Skeletal muscle tissue (tissue), 4 donors: ENCODE data around the gene DCDC2. TPM values are rescaled to one million over a fixed set of nuclear protein-coding genes. Genes with fewer than 3 reads are reported as not detected.
"Not testable (repeated sequence)": the region's sequence is repeated elsewhere in the genome, so short reads cannot be mapped to it uniquely, and the experiment has no call there.

Source experiments
- H3K27ac ChIP-seq: one replicate; pipeline ENCODE4 v1.7.0; 2013; ENCODE audit warnings: mild to moderate bottlenecking, low read depth, low read length, inconsistent platforms
- H3K27me3 ChIP-seq, 3 donors: one replicate each; pipeline ENCODE4 v1.7.0; 2013; ENCODE audit warnings: low read length in 3 of 3; ENCODE audit not compliant: control insufficient read depth in 3 of 3, insufficient read depth in 3 of 3
- H3K36me3 ChIP-seq, 3 donors: one replicate each; pipeline ENCODE4 v1.7.0; 2013; ENCODE audit warnings: low read length in 3 of 3; ENCODE audit not compliant: control insufficient read depth in 3 of 3, insufficient read depth in 3 of 3
- H3K4me1 ChIP-seq, 3 donors: one replicate each; pipeline ENCODE4 v1.7.0; 2013; ENCODE audit warnings: low read length in 3 of 3, mild to moderate bottlenecking in 3 of 3; ENCODE audit not compliant: control insufficient read depth in 3 of 3, insufficient read depth in 3 of 3
- H3K4me3 ChIP-seq, 3 donors: one replicate each; pipeline ENCODE4 v1.7.0; 2013; ENCODE audit warnings: low read length in 3 of 3
- H3K9ac ChIP-seq, 3 donors: one replicate each; pipeline ENCODE4 v1.7.0; 2013; ENCODE audit warnings: low read length in 3 of 3, mild to moderate bottlenecking in 3 of 3, moderate library complexity in 2 of 3, low read depth in 1 of 3
- H3K9me3 ChIP-seq, 3 donors: one replicate each; pipeline ENCODE4 v1.7.0; 2013; ENCODE audit warnings: low read length in 3 of 3; ENCODE audit not compliant: control insufficient read depth in 3 of 3
- total RNA-seq: library from RNA; depleted of rRNA; stranded (reverse); fragments of >200 nt; gene quantifications from one replicate; pipeline ENCODE4 v1.2.3, GENCODE V29; 2014
- donor health status: Osteomylitis.

Gene DCDC2
- total RNA-seq, 1 donor from 2014 or later = not detected

GRCh38 chr6:24249926-24250325 is 107.9 kb downstream of the DCDC2 start:
- Histone ChIP-seq H3K9ac (no peak overlapping the region), H3K9me3 (no peaks in the 10 kb centered on the region), H3K36me3 (no peaks in the 10 kb centered on the region), H3K27me3 (no peaks in the 10 kb centered on the region), H3K4me3 (no peak overlapping the region), H3K4me1 (no peaks in the 10 kb centered on the region), H3K27ac (no peak overlapping the region)

DNA sequence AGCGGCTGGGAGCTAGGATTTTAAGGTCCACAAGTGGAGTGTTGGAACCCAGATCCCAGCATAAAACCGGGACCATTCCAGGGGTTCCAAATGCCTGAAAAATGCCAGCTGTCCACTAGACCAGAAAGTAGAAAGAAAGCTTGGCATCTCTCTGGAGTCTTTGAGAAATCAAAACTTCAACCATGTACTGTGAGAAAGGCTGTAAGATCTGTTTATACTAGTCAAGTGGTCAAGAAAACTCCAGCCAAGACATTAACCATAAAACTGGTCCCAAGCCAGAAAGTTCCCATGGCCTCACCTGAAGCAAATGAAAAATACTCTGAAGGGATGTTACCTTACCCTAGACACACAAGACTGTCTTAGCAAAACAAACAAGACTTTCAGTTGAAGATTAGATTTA is 112.6 kb downstream of the DCDC2 start:
- no peak overlapping the region for H3K4me3 ChIP-seq
- no peak overlapping the region for H3K9ac ChIP-seq

GRCh38 chr6:24242924-24243323 is 114.9 kb downstream of the DCDC2 start:
- Histone ChIP-seq H3K4me3 (no peak overlapping the region), H3K27ac (no peak overlapping the region), H3K4me1 (no peaks in the 10 kb centered on the region), H3K9me3 (no peaks in the 10 kb centered on the region), H3K36me3 (no peaks in the 10 kb centered on the region), H3K27me3 (no peaks in the 10 kb centered on the region), H3K9ac (no peak overlapping the region)

More for the DNA sequence above, 112.6 kb downstream of the DCDC2 start:
- H3K27me3 ChIP-seq = no peaks in the 10 kb centered on the region
- no peaks in the 10 kb centered on the region for H3K4me1 ChIP-seq
- H3K27ac ChIP-seq = no peak overlapping the region
- no peaks in the 10 kb centered on the region for H3K36me3 ChIP-seq
- no peaks in the 10 kb centered on the region for H3K9me3 ChIP-seq

GRCh38 chr6:24241779-24242178 is 116.1 kb downstream of the DCDC2 start:
- H3K36me3 ChIP-seq, H3K4me1 ChIP-seq, H3K27ac ChIP-seq, H3K9me3 ChIP-seq, H3K9ac ChIP-seq, H3K27me3 ChIP-seq, H3K4me3 ChIP-seq: not testable (repeated sequence)

DNA sequence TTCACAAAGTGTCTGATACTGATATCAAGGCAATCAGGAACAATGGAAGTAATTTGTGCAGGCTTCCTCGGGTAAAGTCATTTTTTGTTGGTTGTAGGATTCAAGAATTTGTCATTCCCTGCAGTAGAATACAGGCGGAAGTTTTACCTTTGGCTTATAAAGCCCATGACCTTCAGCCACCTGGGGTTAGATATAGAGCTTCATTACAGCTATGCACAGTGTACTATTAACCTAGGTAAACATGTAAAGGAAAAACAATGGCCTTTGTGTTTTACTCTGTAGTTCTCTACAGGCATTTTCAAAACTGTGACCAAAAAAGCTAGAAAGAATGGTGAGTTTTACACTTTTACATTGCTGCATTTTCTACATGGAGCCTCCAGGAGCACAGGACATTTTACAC is 116.9 kb downstream of the DCDC2 start:
- H3K9ac ChIP-seq = no peak overlapping the region
- H3K27ac ChIP-seq = no peak overlapping the region
- H3K4me3 ChIP-seq = no peak overlapping the region
- H3K27me3 ChIP-seq = no peaks in the 10 kb centered on the region
- H3K4me1 ChIP-seq = no peaks in the 10 kb centered on the region
- H3K9me3 ChIP-seq = no peaks in the 10 kb centered on the region
- no peaks in the 10 kb centered on the region for H3K36me3 ChIP-seq

GRCh38 chr6:24240380-24240928 is 117.4 kb downstream of the DCDC2 start:
- Histone ChIP-seq H3K4me3 (no peak overlapping the region), H3K27ac (no peak overlapping the region), H3K4me1 (no peaks in the 10 kb centered on the region), H3K9me3 (no peaks in the 10 kb centered on the region), H3K36me3 (no peaks in the 10 kb centered on the region), H3K27me3 (no peaks in the 10 kb centered on the region), H3K9ac (no peak overlapping the region)

DNA sequence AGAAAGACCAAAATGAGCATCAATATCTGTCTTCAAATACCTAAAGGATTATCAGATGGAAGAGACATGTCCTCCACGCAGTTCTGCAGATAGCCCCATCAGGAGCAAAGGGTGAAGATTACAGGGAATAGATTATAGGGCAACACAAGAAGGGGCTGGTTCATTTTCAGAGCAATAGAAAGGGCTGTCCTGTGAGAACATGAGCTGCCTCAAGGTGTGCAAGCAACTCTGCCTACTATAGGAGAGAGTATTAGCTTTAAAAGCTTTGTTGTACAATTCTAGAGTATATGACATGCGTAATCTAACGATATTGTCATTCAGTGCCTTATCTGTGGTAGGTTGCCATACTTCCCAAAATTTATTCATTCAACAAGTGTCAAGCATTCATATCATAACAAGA is 119.2 kb downstream of the DCDC2 start:
- H3K9ac ChIP-seq = no peak overlapping the region
- no peak overlapping the region for H3K27ac ChIP-seq
- no peaks in the 10 kb centered on the region for H3K36me3 ChIP-seq
- no peak overlapping the region for H3K4me3 ChIP-seq
- no peaks in the 10 kb centered on the region for H3K4me1 ChIP-seq
- no peaks in the 10 kb centered on the region for H3K9me3 ChIP-seq
- no peaks in the 10 kb centered on the region for H3K27me3 ChIP-seq

DNA sequence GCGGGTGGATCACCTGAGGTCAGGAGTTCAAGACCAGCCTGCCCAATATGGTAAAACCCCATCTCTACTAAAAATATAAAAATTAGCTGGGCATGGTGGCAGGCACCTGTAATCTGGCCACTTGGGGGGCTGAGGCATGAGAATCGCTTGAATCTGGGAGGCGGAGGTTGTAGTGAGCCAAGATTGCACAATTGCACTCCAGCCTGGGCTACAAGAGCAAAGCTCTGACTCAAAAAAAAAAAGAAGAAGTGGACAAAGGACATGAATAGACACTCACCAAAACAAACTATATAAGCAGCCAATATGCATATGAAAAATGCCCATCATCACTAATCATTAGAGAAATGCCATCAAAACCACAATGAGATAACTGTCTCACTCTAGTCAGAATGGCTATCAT is 121.1 kb downstream of the DCDC2 start:
- not testable (repeated sequence) for H3K4me1 ChIP-seq, H3K36me3 ChIP-seq, H3K9ac ChIP-seq, H3K27me3 ChIP-seq, H3K9me3 ChIP-seq, H3K27ac ChIP-seq, H3K4me3 ChIP-seq

GRCh38 chr6:24233813-24234442 is 123.9 kb downstream of the DCDC2 start:
- Histone ChIP-seq H3K36me3 (no peaks in the 10 kb centered on the region), H3K27ac (no peak overlapping the region), H3K9me3 (no peaks in the 10 kb centered on the region), H3K27me3 (no peaks in the 10 kb centered on the region), H3K9ac (no peak overlapping the region), H3K4me1 (no peaks in the 10 kb centered on the region), H3K4me3 (no peak overlapping the region)

DNA sequence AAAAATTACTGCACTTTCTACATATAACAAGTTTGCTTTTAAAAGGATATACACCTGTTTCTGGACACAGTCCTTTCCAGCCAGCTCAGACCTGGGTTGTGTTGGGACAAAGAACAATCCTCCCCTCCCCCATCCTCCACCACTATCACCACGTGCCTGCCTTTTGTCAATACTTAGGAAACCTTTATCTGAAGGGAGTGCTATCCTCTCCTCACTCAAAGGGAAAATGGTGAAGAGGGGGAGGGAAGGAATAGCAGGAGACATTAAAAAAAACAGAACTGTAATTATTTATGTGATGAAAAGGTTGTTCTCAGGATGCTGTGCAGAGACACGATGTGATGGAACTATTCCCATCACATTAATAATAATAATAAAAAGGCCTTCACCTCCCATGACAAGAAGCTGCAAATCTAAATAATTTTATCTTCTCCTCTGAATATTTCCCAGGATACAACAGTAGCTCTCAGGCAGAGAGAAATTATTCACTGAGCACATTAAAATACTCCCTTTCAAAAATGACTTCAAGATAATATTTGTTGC is 126.4 kb downstream of the DCDC2 start:
- Histone ChIP-seq H3K27ac (no peak overlapping the region), H3K36me3 (no peaks in the 10 kb centered on the region)

More for the DNA sequence above, 126.4 kb downstream of the DCDC2 start:
- Histone ChIP-seq H3K9me3 (no peaks in the 10 kb centered on the region), H3K4me3 (no peak overlapping the region), H3K9ac (no peak overlapping the region), H3K4me1 (no peaks in the 10 kb centered on the region), H3K27me3 (no peaks in the 10 kb centered on the region)
